Activated T-helper 1 cell treated with Interleukin-2 at 50 U/mL for 16 hours (primary cell): ENCODE results near the gene SLC46A3.
"Not testable (repeated sequence)": the region's sequence is repeated elsewhere in the genome, so short reads cannot be mapped to it uniquely, and the experiment has no call there.

Experiments used
- DNase-seq: peaks from one replicate; pipeline ENCODE4 v3.0.0-alpha.2; 2020; ENCODE audit warnings: low read depth

The SLC46A3 gene, protein sequence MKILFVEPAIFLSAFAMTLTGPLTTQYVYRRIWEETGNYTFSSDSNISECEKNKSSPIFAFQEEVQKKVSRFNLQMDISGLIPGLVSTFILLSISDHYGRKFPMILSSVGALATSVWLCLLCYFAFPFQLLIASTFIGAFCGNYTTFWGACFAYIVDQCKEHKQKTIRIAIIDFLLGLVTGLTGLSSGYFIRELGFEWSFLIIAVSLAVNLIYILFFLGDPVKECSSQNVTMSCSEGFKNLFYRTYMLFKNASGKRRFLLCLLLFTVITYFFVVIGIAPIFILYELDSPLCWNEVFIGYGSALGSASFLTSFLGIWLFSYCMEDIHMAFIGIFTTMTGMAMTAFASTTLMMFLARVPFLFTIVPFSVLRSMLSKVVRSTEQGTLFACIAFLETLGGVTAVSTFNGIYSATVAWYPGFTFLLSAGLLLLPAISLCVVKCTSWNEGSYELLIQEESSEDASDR

DNA sequence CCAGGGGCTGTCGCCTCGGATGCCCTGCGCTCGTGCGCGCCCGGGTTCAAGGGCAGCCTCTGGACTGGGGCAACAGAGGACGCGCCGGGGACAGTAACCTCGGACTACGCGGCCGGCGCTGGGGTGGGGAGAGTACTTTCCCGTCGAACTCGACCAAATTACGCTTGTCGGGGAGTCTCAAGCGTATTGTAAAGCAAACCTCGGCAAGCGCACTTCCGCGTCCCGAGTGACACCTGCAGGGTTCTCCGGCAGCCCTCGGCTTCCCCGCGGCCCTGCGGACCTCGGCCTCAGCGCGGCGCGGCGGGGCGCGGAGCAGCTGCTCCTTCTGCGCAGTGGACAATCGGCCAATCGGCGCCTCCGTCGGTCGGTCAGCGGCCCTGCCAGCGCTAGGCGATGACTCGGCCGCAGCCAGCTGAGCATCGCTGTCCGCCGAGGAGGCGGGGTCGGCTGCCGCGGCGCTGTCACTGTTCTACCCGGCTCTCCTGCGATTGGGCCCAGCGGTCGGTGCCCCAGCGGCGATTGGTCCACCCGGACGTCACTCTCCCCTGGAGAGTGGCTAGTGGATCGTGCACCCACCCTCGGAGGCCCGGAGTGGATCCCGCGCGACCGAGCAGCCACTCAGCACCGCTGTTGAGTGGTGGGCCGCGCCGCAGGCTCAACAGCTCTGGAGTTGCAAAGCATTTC lies at the start of gene SLC46A3:
TSS of gene SLC46A3 (minus strand) at position 428 of the 684 bp plus-strand sequence. CDS start 972 bp downstream, outside the sequence.
- peak; percentile 96 for DNase-seq

DNA sequence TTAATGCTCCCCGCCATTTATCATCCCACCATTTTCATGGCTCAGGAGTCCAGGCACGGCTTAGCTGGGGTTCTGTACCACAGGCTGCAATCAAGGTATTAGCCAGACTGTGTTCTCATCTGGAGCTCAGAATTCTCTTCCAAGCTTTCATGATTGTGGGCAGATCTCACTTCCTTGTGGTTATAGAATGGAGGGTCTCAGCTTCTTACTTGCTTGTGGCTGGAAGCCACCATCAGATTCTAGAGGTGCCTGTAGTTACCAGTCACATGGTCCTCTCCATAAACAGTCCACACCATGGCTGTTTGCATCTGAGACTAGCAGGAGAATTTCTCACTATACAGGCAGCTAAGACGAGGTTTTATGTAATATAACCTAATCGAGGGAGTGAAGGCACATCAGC lies 45.1 kb upstream of the SLC46A3 start:
- DNase-seq = no peak

DNA sequence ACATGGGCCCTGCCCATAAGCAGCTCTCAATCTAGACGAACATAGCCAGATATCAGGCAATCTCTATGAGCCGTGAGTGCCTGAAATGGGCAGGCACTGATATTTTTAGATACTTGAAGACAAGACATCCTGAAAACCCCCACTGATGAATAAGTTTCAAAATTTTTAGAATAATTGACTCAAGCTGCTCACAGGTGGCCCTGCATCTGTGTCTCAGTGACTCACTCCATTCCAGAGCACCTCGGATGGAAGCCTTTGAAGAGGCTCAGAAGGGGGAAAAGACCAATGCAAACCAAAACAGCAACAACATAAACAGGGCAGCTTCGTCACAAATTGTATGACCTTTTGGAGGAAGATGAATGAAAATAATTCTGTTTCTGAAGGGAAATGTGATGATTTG lies 42.8 kb upstream of the SLC46A3 start:
- DNase-seq = no peak

DNA sequence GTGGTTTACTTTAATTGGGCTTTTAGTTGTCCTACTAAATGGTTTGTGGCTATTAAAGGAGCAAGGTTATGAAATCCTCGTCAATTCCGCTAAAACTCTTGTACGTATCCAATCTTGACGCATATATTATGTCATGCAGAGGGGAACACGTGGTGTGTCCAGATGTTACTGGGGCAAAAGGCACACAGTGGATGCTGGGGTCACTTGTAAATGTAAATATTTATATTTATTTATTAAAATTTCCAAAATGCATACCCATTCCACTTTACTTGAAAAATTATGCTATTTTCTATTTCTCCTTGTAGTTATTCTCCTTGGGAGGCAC lies 36.7 kb upstream of the SLC46A3 start:
- DNase-seq = no peak

DNA sequence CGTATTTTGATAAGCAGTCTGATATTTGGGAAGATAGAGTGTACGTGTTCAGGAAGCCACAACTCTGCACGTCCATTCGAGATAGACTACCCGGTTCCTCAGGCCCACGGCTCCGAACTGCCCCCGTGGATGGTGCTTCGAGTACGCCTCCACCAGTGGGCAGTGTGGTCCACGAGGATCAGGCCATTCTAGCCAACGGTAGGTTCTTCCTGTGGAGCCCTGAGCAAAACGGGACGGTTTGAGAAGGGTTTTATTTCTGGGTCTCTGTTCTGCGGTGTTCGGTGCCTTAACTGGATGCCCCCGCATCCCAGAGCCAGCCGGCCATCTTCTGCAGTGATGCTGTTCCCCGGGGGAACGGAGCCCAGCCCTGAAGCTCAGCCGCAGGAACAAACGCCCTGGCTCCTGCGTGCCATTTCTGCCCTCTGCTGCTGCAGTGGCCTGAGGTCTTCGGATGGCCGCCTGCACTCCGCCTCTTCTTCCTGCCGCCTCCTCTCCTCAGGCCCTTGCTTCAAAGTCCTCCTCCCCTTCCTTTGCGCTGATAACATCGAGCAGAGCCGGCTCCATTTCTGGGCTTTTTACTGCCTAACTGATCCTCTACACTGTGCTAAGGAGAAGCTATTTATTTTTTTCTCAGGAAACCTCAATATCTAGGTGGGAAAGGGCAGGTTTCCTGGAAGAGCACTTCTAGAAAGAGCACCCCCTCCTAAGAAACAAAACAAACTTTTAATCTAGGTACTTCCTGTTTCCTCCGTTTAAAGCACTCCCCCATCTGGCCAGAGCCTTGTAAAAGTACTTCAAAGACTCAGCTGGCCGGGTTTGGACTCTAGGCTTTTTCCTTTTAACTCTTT lies 36.2 kb upstream of the SLC46A3 start:
- DNase-seq = no peak

DNA sequence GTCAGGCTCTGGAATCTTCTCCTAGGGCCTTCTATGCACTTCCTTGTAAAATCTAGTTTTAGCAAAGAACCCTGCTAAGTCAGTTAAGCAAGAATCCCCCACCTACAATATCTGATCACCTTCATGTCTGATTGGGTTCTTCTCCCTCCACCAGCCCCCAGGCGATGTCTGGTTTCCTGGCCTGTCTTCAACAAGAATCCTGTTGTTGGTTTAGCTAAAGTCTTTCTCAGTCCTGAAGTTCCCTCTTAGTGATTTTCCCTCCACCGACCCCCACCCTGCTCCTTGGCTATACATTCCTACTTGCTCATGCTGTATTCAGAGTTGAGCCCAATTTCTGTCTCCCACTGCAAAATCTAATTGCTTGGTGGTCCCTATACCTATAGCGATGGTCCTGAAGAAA lies 35.2 kb upstream of the SLC46A3 start:
- no peak for DNase-seq

DNA sequence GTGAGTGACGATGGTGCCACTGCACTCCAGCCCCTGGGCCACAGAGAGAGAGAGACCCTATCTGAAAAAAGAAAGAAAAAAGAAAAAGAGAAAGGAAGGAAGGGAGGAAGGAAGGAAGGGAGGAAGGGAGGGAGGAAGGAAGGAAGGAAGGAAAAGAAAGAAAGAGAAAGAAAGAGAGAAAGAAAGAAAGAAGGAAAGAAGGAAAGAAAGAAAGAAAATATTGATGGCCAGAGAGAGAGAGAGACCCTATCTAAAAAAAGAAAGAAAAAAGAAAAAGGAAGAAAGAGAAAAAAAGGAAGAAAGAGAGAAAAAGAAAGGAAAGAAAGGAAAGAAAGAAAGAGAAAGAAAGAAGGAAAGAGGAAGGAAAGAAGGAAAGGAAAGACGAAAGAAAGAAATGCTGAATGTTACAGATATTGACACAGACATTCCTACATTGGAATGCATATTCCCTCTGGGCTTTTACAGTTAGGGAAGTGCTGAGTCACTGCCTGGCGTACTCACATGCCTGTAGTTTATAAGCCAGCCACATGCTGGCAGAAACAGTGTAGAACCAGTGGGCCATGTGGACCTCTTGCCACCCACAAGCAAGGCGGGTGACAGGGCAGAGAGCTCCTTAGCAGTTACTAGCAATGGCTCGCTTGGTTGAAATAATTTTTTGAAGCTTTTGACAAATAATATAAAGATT lies 34.6 kb upstream of the SLC46A3 start:
- DNase-seq = no peak

DNA sequence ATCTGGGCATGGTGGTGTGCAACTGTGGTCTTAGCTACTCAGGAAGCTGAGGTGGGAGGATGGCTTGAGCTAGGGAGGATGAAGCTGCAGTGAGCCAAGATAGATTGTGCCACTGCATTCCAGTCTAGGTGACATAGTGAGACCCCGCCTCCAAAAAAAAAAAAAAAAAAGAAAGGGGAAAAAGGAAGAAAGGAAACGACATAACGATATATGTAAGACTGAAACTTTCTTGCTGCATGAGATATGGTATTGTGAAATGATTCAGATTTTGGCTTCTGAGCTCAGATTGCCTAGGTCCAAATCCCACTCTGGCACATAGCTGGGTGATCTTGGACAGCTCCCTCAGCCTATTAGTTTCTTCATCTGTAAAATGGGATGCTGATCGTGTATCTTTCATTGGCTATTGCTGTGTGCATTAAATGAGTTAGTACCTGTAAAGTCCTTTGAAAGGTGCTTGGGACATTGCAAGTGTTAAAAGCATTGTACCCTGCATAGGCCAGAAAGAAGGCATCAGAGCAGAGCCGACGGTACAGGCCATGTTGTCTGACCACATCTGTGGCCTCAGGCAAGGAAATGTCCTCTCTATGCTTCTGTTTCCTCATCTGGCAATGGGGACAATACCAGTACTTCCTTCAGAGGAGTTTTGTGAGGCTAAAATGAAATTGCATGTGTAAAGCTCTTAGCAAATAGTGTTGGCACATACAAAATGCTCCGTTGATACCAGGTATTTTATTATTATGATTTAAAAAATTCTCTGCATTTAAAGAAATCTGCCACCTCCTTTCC lies 32.6 kb upstream of the SLC46A3 start:
- no peak for DNase-seq

DNA sequence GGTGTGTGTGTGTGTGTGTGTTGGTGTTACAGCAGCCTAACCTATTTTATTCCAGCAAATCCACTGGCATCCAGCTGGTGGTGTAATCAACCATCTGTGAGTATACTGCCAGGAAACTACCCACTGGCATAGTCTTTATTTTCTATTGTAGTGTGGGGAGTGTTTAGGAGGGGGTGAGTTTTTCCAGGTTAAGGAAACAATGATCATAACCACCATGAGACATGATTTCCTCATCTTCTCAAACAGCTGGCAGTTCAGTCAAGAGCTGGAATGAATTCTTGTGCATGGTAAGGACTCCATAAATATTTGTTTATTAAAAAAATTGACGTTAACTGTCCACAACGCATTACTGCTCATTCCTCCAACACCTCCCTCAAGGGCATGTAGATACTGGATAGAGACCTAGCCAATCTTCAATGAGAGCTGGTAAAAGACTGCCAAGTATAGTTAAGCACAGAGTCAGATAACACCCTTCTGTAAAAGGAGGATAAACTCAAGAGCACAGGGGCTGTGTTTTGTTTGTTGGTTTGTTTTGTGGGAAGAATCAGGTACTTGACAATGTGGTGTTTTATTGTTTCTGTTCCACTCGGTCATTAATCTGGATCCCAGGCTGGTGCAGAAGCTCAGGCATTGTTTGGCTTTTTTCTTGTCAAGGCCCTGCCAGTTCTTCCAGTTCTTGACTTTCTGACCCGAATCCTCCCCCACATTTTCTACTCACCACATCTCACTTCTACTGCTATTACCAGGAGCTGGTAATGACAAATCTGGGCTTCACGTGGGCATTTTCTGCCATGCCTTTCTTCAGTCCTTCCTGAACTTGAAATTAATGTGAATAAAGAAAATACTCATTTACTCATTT lies 31.6 kb upstream of the SLC46A3 start:
- no peak for DNase-seq

DNA sequence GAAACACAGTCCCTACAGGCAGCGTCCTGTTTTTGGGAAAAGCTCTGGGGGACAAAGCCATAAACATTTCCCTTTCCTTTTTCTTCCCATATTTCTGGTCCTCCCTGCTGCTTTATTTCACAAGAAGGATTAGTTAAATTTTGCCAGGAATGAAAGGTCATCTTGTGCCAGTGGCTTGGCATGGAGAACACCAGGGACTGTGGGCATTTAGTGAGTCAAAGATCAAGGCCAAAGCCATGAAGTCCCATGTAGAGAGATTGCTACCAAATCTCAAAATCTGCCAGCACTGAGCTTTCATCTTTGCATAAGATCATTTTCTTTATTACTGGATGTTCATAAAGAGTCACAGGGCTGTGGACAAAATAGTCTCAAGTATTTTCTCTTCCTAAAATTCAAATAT lies 29.1 kb upstream of the SLC46A3 start:
- DNase-seq = no peak

DNA sequence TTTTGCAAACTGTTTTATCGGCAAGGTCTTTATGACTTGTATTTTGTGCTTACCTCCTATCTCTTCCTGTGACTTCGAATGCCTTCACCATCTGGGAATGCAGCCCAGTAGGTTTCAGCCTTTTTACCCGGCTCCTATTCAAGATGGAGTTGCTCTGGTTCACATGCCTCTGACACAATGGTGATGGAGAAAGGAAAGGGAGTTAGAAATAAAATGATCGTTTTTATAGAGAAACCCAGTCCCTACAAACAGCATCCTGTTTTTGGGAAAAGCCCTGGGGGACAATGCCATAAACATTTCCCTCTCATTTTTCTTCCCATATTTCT lies 27.5 kb upstream of the SLC46A3 start:
- no peak for DNase-seq

DNA sequence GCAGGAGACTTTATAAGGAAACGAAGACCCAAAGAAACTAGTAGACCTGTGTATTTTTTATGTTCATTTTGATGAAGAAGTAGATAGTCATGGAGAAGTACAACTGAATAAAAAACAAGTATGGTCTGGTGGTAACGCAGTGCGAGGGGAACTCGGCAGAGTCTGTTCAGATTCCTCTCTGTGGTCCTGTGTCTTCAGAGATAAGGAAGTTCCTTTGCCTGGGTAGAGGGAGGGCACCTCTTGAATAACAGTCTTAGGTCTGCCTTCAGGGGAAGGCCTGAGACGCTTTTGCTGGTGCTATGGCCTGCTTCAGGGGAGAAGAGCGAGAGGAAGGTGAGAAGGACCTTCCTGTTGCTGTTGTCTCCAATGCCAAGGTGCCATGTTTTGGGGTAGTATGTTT lies 25.9 kb upstream of the SLC46A3 start:
- DNase-seq = no peak

DNA sequence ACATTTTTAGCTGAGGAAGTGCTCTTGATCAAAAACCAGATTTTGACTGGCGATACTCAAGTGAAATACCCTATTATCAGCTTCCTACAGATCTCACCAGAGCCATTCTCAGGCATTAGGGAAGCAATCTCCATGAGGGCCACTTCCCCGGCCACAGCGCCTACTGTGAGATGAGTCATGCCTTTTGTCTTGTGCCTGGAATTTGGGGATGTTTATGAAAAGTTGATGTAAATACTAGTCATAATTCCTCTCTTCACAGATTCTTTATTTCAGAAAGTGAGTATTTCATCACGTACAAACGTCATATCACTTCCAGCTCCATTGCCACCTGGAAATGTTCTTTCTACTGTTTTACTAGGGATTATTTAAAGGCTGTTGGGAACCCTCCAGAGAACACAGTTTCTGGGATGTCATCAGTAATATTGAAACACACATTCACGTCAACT lies 25.3 kb upstream of the SLC46A3 start:
- DNase-seq = no peak

DNA sequence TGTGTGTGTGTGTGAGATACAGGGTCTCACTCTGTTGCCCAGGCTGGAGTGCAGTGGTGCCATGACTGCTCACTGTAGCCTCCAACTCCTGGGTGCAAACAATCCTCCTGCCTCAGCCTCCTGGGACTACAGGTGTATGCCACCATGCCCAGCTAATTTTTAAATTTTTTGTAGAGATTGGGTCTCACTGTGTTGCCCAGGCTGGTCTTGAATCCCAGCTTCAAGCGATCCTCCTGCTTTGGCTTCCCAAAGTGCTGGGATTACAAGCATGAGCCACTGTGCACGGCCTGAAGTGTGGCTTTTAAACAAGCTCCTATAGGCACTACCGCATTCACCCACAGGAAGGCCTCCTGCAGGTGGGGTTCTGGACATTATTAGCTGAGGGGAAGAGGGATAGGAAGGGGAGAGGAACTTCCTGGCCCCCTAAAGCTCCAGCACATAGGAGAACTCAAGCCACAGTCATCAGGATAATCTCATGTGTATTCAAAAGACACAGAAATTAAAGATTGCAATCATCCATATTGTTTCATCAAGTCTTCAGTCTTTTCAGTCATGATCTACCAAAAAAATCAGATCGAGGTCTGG lies 24.8 kb upstream of the SLC46A3 start:
- DNase-seq = no peak

DNA sequence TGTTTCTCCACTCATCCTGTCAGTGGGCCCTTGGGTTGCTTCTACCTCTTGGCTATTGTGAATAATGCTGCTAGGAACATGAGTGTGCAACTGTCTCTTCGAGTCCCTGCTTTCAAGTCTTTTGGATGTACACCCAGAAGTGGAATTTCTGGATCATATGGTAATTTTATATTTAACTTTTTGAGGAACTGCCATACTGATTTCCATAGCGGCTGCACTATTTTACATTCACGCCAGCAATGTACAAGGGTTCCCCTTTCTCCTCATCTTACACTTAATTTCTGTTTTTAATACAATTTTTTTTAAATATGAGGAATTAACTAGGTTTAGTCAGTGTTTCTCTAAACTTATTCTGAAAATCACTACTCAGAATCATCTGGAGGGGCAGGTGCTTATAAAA lies 24.2 kb upstream of the SLC46A3 start:
- DNase-seq = no peak

DNA sequence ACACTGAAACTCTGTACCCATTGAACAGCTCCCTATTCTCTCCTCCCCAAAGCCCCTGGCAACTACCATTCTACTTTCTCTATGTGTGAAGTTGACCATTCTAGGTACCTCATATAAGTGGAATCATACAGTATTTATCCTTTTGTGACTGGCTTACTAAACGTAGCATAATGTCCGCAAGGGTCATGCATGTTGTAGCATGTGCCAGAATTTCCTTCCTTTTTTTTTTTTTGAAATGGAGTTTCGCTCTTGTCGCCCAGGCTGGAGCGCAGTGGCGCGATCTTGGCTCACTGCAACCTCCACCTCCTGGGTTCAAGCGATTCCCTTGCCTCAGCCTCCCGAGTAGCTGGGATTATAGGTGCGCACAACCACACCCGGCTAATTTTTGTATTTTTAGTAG lies 23.7 kb upstream of the SLC46A3 start:
- not testable (repeated sequence) for DNase-seq

DNA sequence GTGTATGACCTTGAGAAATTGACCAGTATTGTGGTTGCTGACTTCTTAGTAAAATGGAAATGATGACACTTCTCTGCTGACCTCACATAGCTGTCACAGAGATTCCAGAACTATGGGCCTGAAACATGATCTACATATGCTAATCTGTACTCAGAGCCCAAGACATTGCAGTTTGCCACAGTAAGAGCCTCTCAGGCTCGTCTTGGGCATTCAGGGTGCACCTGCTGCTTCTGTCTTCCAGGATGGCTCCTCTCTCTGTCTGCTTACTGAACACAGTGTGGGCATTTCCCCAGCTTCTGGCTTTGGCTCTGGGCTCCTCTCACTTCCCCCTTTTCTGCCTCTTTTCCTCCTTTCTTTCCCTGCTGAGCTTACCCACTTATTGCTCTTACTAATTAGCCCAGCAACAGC lies 22.3 kb upstream of the SLC46A3 start:
- no peak for DNase-seq

DNA sequence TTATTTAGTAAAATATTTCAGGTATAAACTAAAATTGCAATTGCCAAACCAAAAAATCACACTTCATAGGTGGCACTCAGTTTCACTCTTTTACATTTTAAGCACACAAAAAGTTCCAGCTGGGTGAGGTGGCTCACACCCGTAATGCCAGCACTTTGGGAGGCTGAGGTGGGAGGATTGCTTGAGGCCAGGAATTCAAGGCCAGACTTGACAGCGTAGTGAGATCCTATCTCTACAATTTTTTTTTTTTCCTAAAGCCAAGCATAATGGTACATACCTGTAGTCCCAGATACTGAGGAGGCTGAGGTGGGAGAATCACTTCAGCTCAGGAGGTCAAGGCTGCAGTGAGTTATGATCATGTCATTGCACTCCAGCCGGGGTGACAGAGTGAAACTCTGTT lies 20.6 kb upstream of the SLC46A3 start:
- DNase-seq = no peak

DNA sequence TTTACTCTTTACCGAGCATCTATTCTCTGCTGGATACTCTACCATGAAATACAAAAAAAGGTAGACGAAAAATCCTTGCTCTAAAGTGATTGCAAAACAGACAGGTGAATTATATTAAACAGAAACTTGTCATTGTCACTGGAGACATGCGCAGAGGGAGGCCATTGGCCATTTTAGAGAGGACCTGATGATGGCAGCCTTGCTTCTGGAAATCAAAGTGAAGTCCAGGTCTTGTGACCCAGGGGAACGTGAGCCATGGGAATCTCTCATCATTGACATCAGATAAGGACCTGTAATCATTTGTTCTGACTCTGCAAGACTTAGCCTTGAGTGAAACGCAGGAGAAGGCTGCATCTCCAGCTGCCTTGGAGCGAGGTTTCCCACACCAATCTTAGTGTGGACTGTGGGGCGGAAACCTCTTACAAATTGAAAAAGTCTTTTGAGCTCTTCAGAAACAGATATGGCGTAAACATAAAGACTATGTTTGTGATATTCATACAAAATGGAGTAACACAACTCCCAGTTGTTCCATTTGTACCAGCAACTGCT lies 16.8 kb upstream of the SLC46A3 start:
- DNase-seq = no peak

DNA sequence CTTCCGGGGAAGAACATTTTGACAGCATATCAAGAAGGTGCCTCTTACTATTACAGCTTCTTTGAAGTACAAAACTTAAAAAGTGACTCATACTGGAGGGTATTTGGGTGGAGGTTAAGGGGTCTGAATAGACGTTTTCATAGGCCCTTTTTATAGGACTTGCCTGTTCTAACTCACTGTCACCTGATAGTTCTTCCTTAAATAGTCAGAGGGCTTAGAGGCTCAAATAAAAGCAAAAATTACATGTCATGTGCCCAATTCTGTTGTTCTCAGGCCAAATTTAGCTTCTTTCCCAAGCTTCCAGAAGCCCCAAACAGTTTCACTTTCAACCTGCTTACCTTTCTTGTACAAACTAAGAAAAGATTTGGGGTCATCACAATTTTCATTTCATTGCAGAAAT lies 16.1 kb upstream of the SLC46A3 start:
- no peak for DNase-seq
